ENCODE data around the gene FCHO1.
A peak's percentile ranks its signal among the peaks of the same experiment; 100 is the strongest.
"Not testable (repeated sequence)": the region's sequence is repeated elsewhere in the genome, so short reads cannot be mapped to it uniquely, and the experiment has no call there.

The FCHO1 gene

GRCh38 chr19:17796013-17796837 is 44.9 kb downstream of the FCHO1 start:
- no peak for DNase-seq

- no peak for DNase-seq
Measured at GRCh38 chr19:17796838-17797423, 45.7 kb downstream of the FCHO1 start.

- no peak for DNase-seq
Measured at GRCh38 chr19:17797424-17798201, 46.3 kb downstream of the FCHO1 start.

GRCh38 chr19:17798599-17798998 is 47.3 kb downstream of the FCHO1 start:
- DNase-seq, result not testable (repeated sequence)

- no peak for DNase-seq
Measured at GRCh38 chr19:17802137-17802858, 51.0 kb downstream of the FCHO1 start.

GRCh38 chr19:17803264-17803896 is 52.1 kb downstream of the FCHO1 start:
- DNase-seq, result no peak

GRCh38 chr19:17805427-17805826 is 54.1 kb downstream of the FCHO1 start:
- no peak for DNase-seq

- DNase-seq, result no peak
Measured at GRCh38 chr19:17806945-17807344, 55.7 kb downstream of the FCHO1 start.

GRCh38 chr19:17807731-17808316 is 56.5 kb downstream of the FCHO1 start:
- peak; percentile 70 for DNase-seq

- DNase-seq, result no peak
Measured at GRCh38 chr19:17811103-17811502, 59.8 kb downstream of the FCHO1 start.

GRCh38 chr19:17811681-17812080 is 60.4 kb downstream of the FCHO1 start:
- no peak for DNase-seq

- DNase-seq, result no peak
Measured at GRCh38 chr19:17812099-17812498, 60.8 kb downstream of the FCHO1 start.

- DNase-seq, result no peak
Measured at GRCh38 chr19:17817668-17818363, 66.5 kb downstream of the FCHO1 start.

- no peak for DNase-seq
Measured at GRCh38 chr19:17821190-17821589, 69.9 kb downstream of the FCHO1 start, which contains the start of gene INSL3. INSL3 (minus strand) TSS chr19:17821519; CDS start chr19:17821506, 13 bp downstream.

GRCh38 chr19:17824339-17824738 is 73.1 kb downstream of the FCHO1 start:
- DNase-seq, result no peak

- no peak for DNase-seq
Measured at GRCh38 chr19:17826508-17827056, 75.3 kb downstream of the FCHO1 start.

- DNase-seq, result no peak
Measured at GRCh38 chr19:17829855-17830566, 78.7 kb downstream of the FCHO1 start.

- DNase-seq, result peak; percentile 75
Measured at GRCh38 chr19:17830567-17831418, 79.5 kb downstream of the FCHO1 start.

GRCh38 chr19:17831419-17831888 is 80.2 kb downstream of the FCHO1 start:
- no peak for DNase-seq

Measured in activated CD8-positive, alpha-beta memory T cell treated with anti-CD3 and anti-CD28 coated beads for 24 hours (primary cell).